ENCODE measurements around the gene ZZZ3. TPM values are rescaled to one million over a fixed set of nuclear protein-coding genes. Genes with fewer than 3 reads are reported as not detected.
"Not testable (repeated sequence)": the region's sequence is repeated elsewhere in the genome, so short reads cannot be mapped to it uniquely, and the experiment has no call there.

Gene ZZZ3
- total RNA-seq, 1 donor from 2014 or later = 82.5 TPM

GRCh38 chr1:77652268-77652667 lies 30.2 kb downstream of the ZZZ3 start:
- H3K9me3 ChIP-seq (ENCODE audit: control insufficient read depth in 3 of 3, low read length in 3 of 3) = no peaks in the 10 kb centered on the region
- no peak overlapping the region for H3K9ac ChIP-seq (ENCODE audit: low read depth in 1 of 3, low read length in 3 of 3)
- no peaks in the 10 kb centered on the region for H3K36me3 ChIP-seq (ENCODE audit: control insufficient read depth in 3 of 3, insufficient read depth in 3 of 3, low read length in 3 of 3)
- no peak overlapping the region for H3K27ac ChIP-seq (ENCODE audit: low read depth, low read length)
- H3K4me1 ChIP-seq (ENCODE audit: control insufficient read depth in 3 of 3, insufficient read depth in 3 of 3, low read length in 3 of 3) = peaks cover 0 to 5% (median 3%) of the 10 kb centered on the region in 3 donors
- H3K27me3 ChIP-seq (ENCODE audit: control insufficient read depth in 3 of 3, insufficient read depth in 3 of 3, low read length in 3 of 3) = no peaks in the 10 kb centered on the region
- H3K4me3 ChIP-seq (ENCODE audit: low read length in 3 of 3) = no peak overlapping the region

- peaks cover 0 to 5% (median 3%) of the 10 kb centered on the region in 3 donors for H3K4me1 ChIP-seq (ENCODE audit: control insufficient read depth in 3 of 3, insufficient read depth in 3 of 3, low read length in 3 of 3)
These were observed 33.3 kb downstream of the ZZZ3 start for GRCh38 chr1:77649127-77649526.

GRCh38 chr1:77646224-77646623 lies 36.2 kb downstream of the ZZZ3 start:
- not testable (repeated sequence) for H3K36me3 ChIP-seq (ENCODE audit: control insufficient read depth in 3 of 3, insufficient read depth in 3 of 3, low read length in 3 of 3); H3K9me3 ChIP-seq (ENCODE audit: control insufficient read depth in 3 of 3, low read length in 3 of 3); H3K4me1 ChIP-seq (ENCODE audit: control insufficient read depth in 3 of 3, insufficient read depth in 3 of 3, low read length in 3 of 3); H3K9ac ChIP-seq (ENCODE audit: low read depth in 1 of 3, low read length in 3 of 3); H3K4me3 ChIP-seq (ENCODE audit: low read length in 3 of 3); H3K27me3 ChIP-seq (ENCODE audit: control insufficient read depth in 3 of 3, insufficient read depth in 3 of 3, low read length in 3 of 3); H3K27ac ChIP-seq (ENCODE audit: low read depth, low read length)

More at GRCh38 chr1:77649127-77649526, 33.3 kb downstream of the ZZZ3 start:
- H3K9me3 ChIP-seq (ENCODE audit: control insufficient read depth in 3 of 3, low read length in 3 of 3) = no peaks in the 10 kb centered on the region
- H3K36me3 ChIP-seq (ENCODE audit: control insufficient read depth in 3 of 3, insufficient read depth in 3 of 3, low read length in 3 of 3) = peaks cover 0 to 6% (median 0%) of the 10 kb centered on the region in 3 donors
- no peak overlapping the region for H3K27ac ChIP-seq (ENCODE audit: low read depth, low read length)
- H3K4me3 ChIP-seq (ENCODE audit: low read length in 3 of 3) = no peak overlapping the region
- no peak overlapping the region for H3K9ac ChIP-seq (ENCODE audit: low read depth in 1 of 3, low read length in 3 of 3)
- H3K27me3 ChIP-seq (ENCODE audit: control insufficient read depth in 3 of 3, insufficient read depth in 3 of 3, low read length in 3 of 3) = no peaks in the 10 kb centered on the region

GRCh38 chr1:77643456-77643855 lies 39.0 kb downstream of the ZZZ3 start:
- no peaks in the 10 kb centered on the region for H3K27me3 ChIP-seq (ENCODE audit: control insufficient read depth in 3 of 3, insufficient read depth in 3 of 3, low read length in 3 of 3)
- H3K4me1 ChIP-seq (ENCODE audit: control insufficient read depth in 3 of 3, insufficient read depth in 3 of 3, low read length in 3 of 3) = no peaks in the 10 kb centered on the region
- H3K27ac ChIP-seq (ENCODE audit: low read depth, low read length) = no peak overlapping the region
- H3K9me3 ChIP-seq (ENCODE audit: control insufficient read depth in 3 of 3, low read length in 3 of 3) = no peaks in the 10 kb centered on the region
- no peak overlapping the region for H3K9ac ChIP-seq (ENCODE audit: low read depth in 1 of 3, low read length in 3 of 3)
- peaks cover 0 to 9% (median 0%) of the 10 kb centered on the region in 3 donors for H3K36me3 ChIP-seq (ENCODE audit: control insufficient read depth in 3 of 3, insufficient read depth in 3 of 3, low read length in 3 of 3)
- H3K4me3 ChIP-seq (ENCODE audit: low read length in 3 of 3) = no peak overlapping the region

- Histone ChIP-seq H3K9me3 (ENCODE audit: control insufficient read depth in 3 of 3, low read length in 3 of 3) (no peaks in the 10 kb centered on the region), H3K27me3 (ENCODE audit: control insufficient read depth in 3 of 3, insufficient read depth in 3 of 3, low read length in 3 of 3) (no peaks in the 10 kb centered on the region), H3K4me3 (ENCODE audit: low read length in 3 of 3) (no peak overlapping the region), H3K36me3 (ENCODE audit: control insufficient read depth in 3 of 3, insufficient read depth in 3 of 3, low read length in 3 of 3) (peaks cover 0 to 9% (median 0%) of the 10 kb centered on the region in 3 donors), H3K4me1 (ENCODE audit: control insufficient read depth in 3 of 3, insufficient read depth in 3 of 3, low read length in 3 of 3) (no peaks in the 10 kb centered on the region), H3K9ac (ENCODE audit: low read depth in 1 of 3, low read length in 3 of 3) (no peak overlapping the region), H3K27ac (ENCODE audit: low read depth, low read length) (no peak overlapping the region)
These were observed 39.5 kb downstream of the ZZZ3 start for GRCh38 chr1:77642941-77643340.

- H3K9me3 ChIP-seq (ENCODE audit: control insufficient read depth in 3 of 3, low read length in 3 of 3) = no peaks in the 10 kb centered on the region
- H3K27me3 ChIP-seq (ENCODE audit: control insufficient read depth in 3 of 3, insufficient read depth in 3 of 3, low read length in 3 of 3) = no peaks in the 10 kb centered on the region
- H3K27ac ChIP-seq (ENCODE audit: low read depth, low read length) = no peak overlapping the region
- no peak overlapping the region for H3K9ac ChIP-seq (ENCODE audit: low read depth in 1 of 3, low read length in 3 of 3)
- peaks cover 0 to 9% (median 0%) of the 10 kb centered on the region in 3 donors for H3K36me3 ChIP-seq (ENCODE audit: control insufficient read depth in 3 of 3, insufficient read depth in 3 of 3, low read length in 3 of 3)
- H3K4me1 ChIP-seq (ENCODE audit: control insufficient read depth in 3 of 3, insufficient read depth in 3 of 3, low read length in 3 of 3) = no peaks in the 10 kb centered on the region
- H3K4me3 ChIP-seq (ENCODE audit: low read length in 3 of 3) = no peak overlapping the region
These were observed 40.3 kb downstream of the ZZZ3 start for GRCh38 chr1:77642196-77642595.

GRCh38 chr1:77639557-77640069 lies 42.8 kb downstream of the ZZZ3 start:
- no peaks in the 10 kb centered on the region for H3K27me3 ChIP-seq (ENCODE audit: control insufficient read depth in 3 of 3, insufficient read depth in 3 of 3, low read length in 3 of 3)
- H3K36me3 ChIP-seq (ENCODE audit: control insufficient read depth in 3 of 3, insufficient read depth in 3 of 3, low read length in 3 of 3) = peaks cover 0 to 7% (median 0%) of the 10 kb centered on the region in 3 donors
- no peak overlapping the region for H3K27ac ChIP-seq (ENCODE audit: low read depth, low read length)
- H3K9me3 ChIP-seq (ENCODE audit: control insufficient read depth in 3 of 3, low read length in 3 of 3) = no peaks in the 10 kb centered on the region
- H3K4me3 ChIP-seq (ENCODE audit: low read length in 3 of 3) = no peak overlapping the region
- H3K4me1 ChIP-seq (ENCODE audit: control insufficient read depth in 3 of 3, insufficient read depth in 3 of 3, low read length in 3 of 3) = no peaks in the 10 kb centered on the region
- H3K9ac ChIP-seq (ENCODE audit: low read depth in 1 of 3, low read length in 3 of 3) = no peak overlapping the region

- Histone ChIP-seq H3K4me1 (ENCODE audit: control insufficient read depth in 3 of 3, insufficient read depth in 3 of 3, low read length in 3 of 3) (no peaks in the 10 kb centered on the region), H3K27me3 (ENCODE audit: control insufficient read depth in 3 of 3, insufficient read depth in 3 of 3, low read length in 3 of 3) (no peaks in the 10 kb centered on the region), H3K27ac (ENCODE audit: low read depth, low read length) (no peak overlapping the region), H3K4me3 (ENCODE audit: low read length in 3 of 3) (no peak overlapping the region), H3K9ac (ENCODE audit: low read depth in 1 of 3, low read length in 3 of 3) (no peak overlapping the region), H3K9me3 (ENCODE audit: control insufficient read depth in 3 of 3, low read length in 3 of 3) (no peaks in the 10 kb centered on the region), H3K36me3 (ENCODE audit: control insufficient read depth in 3 of 3, insufficient read depth in 3 of 3, low read length in 3 of 3) (peaks cover 0 to 7% (median 0%) of the 10 kb centered on the region in 3 donors)
These were observed 43.4 kb downstream of the ZZZ3 start for GRCh38 chr1:77639056-77639455.

GRCh38 chr1:77636864-77637263 lies 45.6 kb downstream of the ZZZ3 start:
- Histone ChIP-seq H3K27me3 (ENCODE audit: control insufficient read depth in 3 of 3, insufficient read depth in 3 of 3, low read length in 3 of 3) (no peaks in the 10 kb centered on the region), H3K4me1 (ENCODE audit: control insufficient read depth in 3 of 3, insufficient read depth in 3 of 3, low read length in 3 of 3) (no peaks in the 10 kb centered on the region), H3K4me3 (ENCODE audit: low read length in 3 of 3) (no peak overlapping the region), H3K27ac (ENCODE audit: low read depth, low read length) (no peak overlapping the region), H3K9ac (ENCODE audit: low read depth in 1 of 3, low read length in 3 of 3) (no peak overlapping the region), H3K36me3 (ENCODE audit: control insufficient read depth in 3 of 3, insufficient read depth in 3 of 3, low read length in 3 of 3) (peaks cover 5 to 20% (median 13%) of the 10 kb centered on the region in 3 donors), H3K9me3 (ENCODE audit: control insufficient read depth in 3 of 3, low read length in 3 of 3) (no peaks in the 10 kb centered on the region)

Measured in skeletal muscle tissue (tissue), 4 donors.